MM.1S (cell line): ENCODE results near the gene BTBD9.

ENCODE experiments used
- DNase-seq: peaks from one replicate; pipeline ENCODE4 v3.0.0-alpha.2; 2015
- H2AFZ ChIP-seq: fragments of 300-600 bp; sonication (generic); 2 replicates; pipeline ENCODE4 v1.6.0; 2016; ENCODE audit warnings: antibody characterized with exemption, low read length
- H3F3A ChIP-seq: fragments of 300-600 bp; sonication (generic); 2 replicates; pipeline ENCODE4 v1.6.1; 2016; ENCODE audit warnings: mild to moderate bottlenecking, antibody characterized with exemption, low read length, moderate library complexity, mixed read lengths; ENCODE audit not compliant: insufficient read depth
- H3K27ac ChIP-seq: fragments of 300-600 bp; sonication (generic); 2 replicates; pipeline ENCODE4 v1.5.1; 2016; ENCODE audit warnings: mild to moderate bottlenecking, low read length
- H3K27me3 ChIP-seq: fragments of 300-600 bp; sonication (generic); replicated peaks from 2 replicates; pipeline ENCODE4 v1.6.0; 2016; ENCODE audit warnings: low read length; ENCODE audit not compliant: insufficient read depth
- H3K36me3 ChIP-seq: fragments of 300-600 bp; sonication (generic); replicated peaks from 2 replicates; pipeline ENCODE4 v1.6.1; 2016; ENCODE audit warnings: mild to moderate bottlenecking, low read length, mixed read lengths; ENCODE audit not compliant: insufficient read depth
- H3K4me1 ChIP-seq: fragments of 300-600 bp; sonication (generic); 2 replicates; pipeline ENCODE4 v1.6.1; 2016; ENCODE audit warnings: low read length, mixed read lengths
- H3K4me2 ChIP-seq: fragments of 300-600 bp; sonication (generic); 2 replicates; pipeline ENCODE4 v1.6.0; 2016; ENCODE audit warnings: low read depth, low read length
- H3K4me3 ChIP-seq: fragments of 300-600 bp; sonication (generic); 2 replicates; pipeline ENCODE4 v1.5.1; 2016; ENCODE audit warnings: low read length, mixed read lengths
- H3K79me2 ChIP-seq: fragments of 300-600 bp; sonication (generic); 2 replicates; pipeline ENCODE4 v1.6.1; 2016; ENCODE audit warnings: mixed run types, low read length, mixed read lengths
- H3K9ac ChIP-seq: fragments of 300-600 bp; sonication (generic); 2 replicates; pipeline ENCODE4 v1.6.1; 2016; ENCODE audit warnings: low read length, mixed read lengths
- H3K9me2 ChIP-seq: fragments of 300-600 bp; sonication (generic); replicated peaks from 2 replicates; pipeline ENCODE4 v1.6.1; 2016; ENCODE audit warnings: mild to moderate bottlenecking, low read length, mixed read lengths; ENCODE audit not compliant: insufficient read depth
- H3K9me3 ChIP-seq: fragments of 300-600 bp; sonication (generic); replicated peaks from 2 replicates; pipeline ENCODE4 v1.6.1; 2016; ENCODE audit warnings: mild to moderate bottlenecking, low read length, mixed read lengths; ENCODE audit not compliant: insufficient read depth
- H4K20me1 ChIP-seq: fragments of 300-600 bp; sonication (generic); 2 replicates; pipeline ENCODE4 v1.6.1; 2016; ENCODE audit warnings: mild to moderate bottlenecking, low read length, moderate library complexity, mixed read lengths; ENCODE audit not compliant: insufficient read depth
- CTCF ChIP-seq: fragments of 300-600 bp; sonication (generic); IDR thresholded peaks from 2 replicates; pipeline ENCODE4 v1.5.1; 2016; ENCODE audit warnings: antibody characterized with exemption, low read length, mixed read lengths
- EZH2 ChIP-seq: fragments of 300-600 bp; sonication (generic); optimal IDR thresholded peaks from 2 replicates; pipeline ENCODE3; 2017; ENCODE audit warnings: low read depth, mild to moderate bottlenecking, antibody characterized with exemption, low read length, mixed read lengths
- EZH2phosphoT487 ChIP-seq: fragments of 300-600 bp; sonication (generic); IDR thresholded peaks from 2 replicates; pipeline ENCODE4 v1.6.1; 2018; ENCODE audit warnings: antibody characterized with exemption, low read length

The BTBD9 gene

GRCh38 chr6:38476888-38477287, 162.8 kb downstream of the BTBD9 start:
- no peak overlapping the region for H2AFZ ChIP-seq
- H3K27ac ChIP-seq = no peak overlapping the region
- H3K4me2 ChIP-seq = no peak overlapping the region
- no peaks in the 10 kb centered on the region for H3K36me3 ChIP-seq
- H3K9me3 ChIP-seq = no peaks in the 10 kb centered on the region
- no peaks in the 10 kb centered on the region for H4K20me1 ChIP-seq
- no peaks in the 10 kb centered on the region for H3K27me3 ChIP-seq
- H3K4me3 ChIP-seq = no peak overlapping the region
- TF ChIP-seq CTCF (no peak), EZH2phosphoT487 (no peak), EZH2 (no peak)
- no peaks in the 10 kb centered on the region for H3K79me2 ChIP-seq
- no peaks in the 10 kb centered on the region for H3K9me2 ChIP-seq
- no peaks in the 10 kb centered on the region for H3K4me1 ChIP-seq
- H3K9ac ChIP-seq = no peak overlapping the region
- H3F3A ChIP-seq = no peaks in the 10 kb centered on the region
- DNase-seq = no peak

GRCh38 chr6:38476141-38476540, 163.6 kb downstream of the BTBD9 start:
- Histone ChIP-seq H2AFZ (no peak overlapping the region), H3K4me1 (no peaks in the 10 kb centered on the region), H3K9ac (no peak overlapping the region), H3K36me3 (no peaks in the 10 kb centered on the region), H3K4me3 (no peak overlapping the region), H3F3A (no peaks in the 10 kb centered on the region), H3K27me3 (no peaks in the 10 kb centered on the region), H4K20me1 (no peaks in the 10 kb centered on the region), H3K9me2 (no peaks in the 10 kb centered on the region), H3K9me3 (no peaks in the 10 kb centered on the region), H3K79me2 (no peaks in the 10 kb centered on the region), H3K27ac (no peak overlapping the region), H3K4me2 (no peak overlapping the region)
- no peak for DNase-seq
- no peak for TF ChIP-seq EZH2
- no peak for TF ChIP-seq CTCF
- no peak for TF ChIP-seq EZH2phosphoT487

GRCh38 chr6:38470548-38470947, 169.2 kb downstream of the BTBD9 start:
- TF ChIP-seq CTCF (no peak), EZH2phosphoT487 (no peak), EZH2 (no peak)
- no peak overlapping the region for H3K27ac ChIP-seq
- H3K79me2 ChIP-seq = no peaks in the 10 kb centered on the region
- H3K4me1 ChIP-seq = no peaks in the 10 kb centered on the region
- no peak overlapping the region for H2AFZ ChIP-seq
- no peak overlapping the region for H3K9ac ChIP-seq
- no peaks in the 10 kb centered on the region for H3K27me3 ChIP-seq
- H3K4me3 ChIP-seq = no peak overlapping the region
- DNase-seq = no peak
- no peaks in the 10 kb centered on the region for H3K36me3 ChIP-seq
- H3K9me2 ChIP-seq = no peaks in the 10 kb centered on the region
- no peak overlapping the region for H3K4me2 ChIP-seq
- no peaks in the 10 kb centered on the region for H4K20me1 ChIP-seq
- H3F3A ChIP-seq = no peaks in the 10 kb centered on the region
- H3K9me3 ChIP-seq = no peaks in the 10 kb centered on the region
